ENCODE data around the gene ITGA4. TPM values are rescaled to one million over a fixed set of nuclear protein-coding genes. Genes with fewer than 3 reads are reported as not detected.

ITGA4 gene
- total and polyA plus RNA-seq, 2 donors (not counting 3 experiments of a cell fraction or from before 2014, with no cell fraction given), result 1.5 to 2.8 TPM

GRCh38 chr2:181570059-181570458 is 112.9 kb downstream of the ITGA4 start:
- Histone ChIP-seq H3K9me1 (replicated peaks; ENCODE audit: control insufficient read depth, extremely low read depth, insufficient read depth, low read length) (no peaks in the 10 kb centered on the region), H3K4me1 (ENCODE audit: control insufficient read depth, extremely low read depth, insufficient read depth, low read length) (no peaks in the 10 kb centered on the region), H3K9ac (replicated peaks; ENCODE audit: extremely low read depth, insufficient read depth, low read length) (no peak overlapping the region), H3K36me3 (ENCODE audit: control insufficient read depth in 2 of 2, extremely low read depth in 1 of 2, insufficient read depth in 2 of 2, low read length in 2 of 2) (no peaks in the 10 kb centered on the region), H3K27ac (ENCODE audit: insufficient read depth, low read depth, low read length) (no peak overlapping the region), H3K4me2 (ENCODE audit: insufficient read depth, low read length) (no peak overlapping the region), H3K27me3 (ENCODE audit: control insufficient read depth in 2 of 2, insufficient read depth in 2 of 2, low read length in 2 of 2) (peaks cover 0 to 5% of the 10 kb centered on the region in 2 experiments), H3K4me3 (replicated peaks in 1 of 3; ENCODE audit: insufficient read depth in 1 of 3, low read depth in 1 of 3, low read length in 3 of 3) (no peak overlapping the region), H2AFZ (ENCODE audit: low read depth, low read length) (no peak overlapping the region), H4K20me1 (replicated peaks; ENCODE audit: control insufficient read depth, extremely low read depth, insufficient read depth, low read length) (no peaks in the 10 kb centered on the region), H3K9me3 (replicated peaks; ENCODE audit: control insufficient read depth, insufficient read depth, low read length) (no peaks in the 10 kb centered on the region), H3K79me2 (ENCODE audit: control insufficient read depth, insufficient read depth, low read length) (no peaks in the 10 kb centered on the region)
- intact Hi-C loops (cut with micrococcal nuclease), result loop anchor here (5.0 kb wide), 1 partner anchor 332 kb away; no protein-coding TSS in a partner anchor
- no TSS peak for BruUV-seq (replicated peaks)
- dilution Hi-C loops (cut with MboI; ENCODE audit: extremely low pct_ligation_motif_present, low sequenced_read_pairs), result no loop called here
- no peak for TF ChIP-seq CTCF (IDR thresholded peaks at IDR 0.05; ENCODE audit: extremely low read depth in 1 of 2, insufficient read depth in 1 of 2, low read depth in 1 of 2, low read length in 2 of 2)
- ChIA-PET CTCF (interaction anchor here (1.5 to 3.8 kb wide), 2 partner anchors 145 to 508 kb away, joined by 5 to 29 read pairs; no protein-coding TSS in a partner anchor), POLR2A (no interaction called here)
- DNase-seq (ENCODE audit: low read depth, low spot score) (no peak), FAIRE-seq (no peak)

- intact Hi-C loops (cut with micrococcal nuclease), result loop anchor here (5.0 kb wide), 1 partner anchor 331 kb away; no protein-coding TSS in a partner anchor
- ChIA-PET CTCF (interaction anchor here (0.8 to 4.5 kb wide), 9 partner anchors 11 to 1447 kb away, joined by 3 to 107 read pairs (median 5); no protein-coding TSS in a partner anchor), POLR2A (no interaction called here)
- H3K27me3 ChIP-seq (ENCODE audit: control insufficient read depth in 2 of 2, insufficient read depth in 2 of 2, low read length in 2 of 2), result peaks cover 0 to 5% of the 10 kb centered on the region in 2 experiments
- DNase-seq (ENCODE audit: low read depth, low spot score) (peak; percentile 15), FAIRE-seq (no peak)
- H3K9ac ChIP-seq (replicated peaks; ENCODE audit: extremely low read depth, insufficient read depth, low read length), result no peak overlapping the region
- no peaks in the 10 kb centered on the region for H3K9me1 ChIP-seq (replicated peaks; ENCODE audit: control insufficient read depth, extremely low read depth, insufficient read depth, low read length)
- H3K4me2 ChIP-seq (ENCODE audit: insufficient read depth, low read length), result no peak overlapping the region
- no peaks in the 10 kb centered on the region for H4K20me1 ChIP-seq (replicated peaks; ENCODE audit: control insufficient read depth, extremely low read depth, insufficient read depth, low read length)
- H3K4me1 ChIP-seq (ENCODE audit: control insufficient read depth, extremely low read depth, insufficient read depth, low read length), result no peaks in the 10 kb centered on the region
- no peak overlapping the region for H2AFZ ChIP-seq (ENCODE audit: low read depth, low read length)
- no peak for TF ChIP-seq FOS (IDR thresholded peaks at IDR 0.05; ENCODE audit: borderline replicate concordance, insufficient read depth, low read length)
- TF ChIP-seq CTCF (IDR thresholded peaks at IDR 0.05; ENCODE audit: extremely low read depth in 1 of 2, insufficient read depth in 1 of 2, low read depth in 1 of 2, low read length in 2 of 2), result no peak
- TF ChIP-seq MYC (IDR thresholded peaks at IDR 0.05; ENCODE audit: low read depth, low read length), result no peak
- BruUV-seq (replicated peaks), result no TSS peak
- no peak overlapping the region for H3K4me3 ChIP-seq (replicated peaks in 1 of 3; ENCODE audit: insufficient read depth in 1 of 3, low read depth in 1 of 3, low read length in 3 of 3)
- H3K27ac ChIP-seq (ENCODE audit: insufficient read depth, low read depth, low read length), result no peak overlapping the region
- no peaks in the 10 kb centered on the region for H3K36me3 ChIP-seq (ENCODE audit: control insufficient read depth in 2 of 2, extremely low read depth in 1 of 2, insufficient read depth in 2 of 2, low read length in 2 of 2)
- H3K9me3 ChIP-seq (replicated peaks; ENCODE audit: control insufficient read depth, insufficient read depth, low read length), result no peaks in the 10 kb centered on the region
- H3K79me2 ChIP-seq (ENCODE audit: control insufficient read depth, insufficient read depth, low read length), result no peaks in the 10 kb centered on the region
- dilution Hi-C loops (cut with MboI; ENCODE audit: extremely low pct_ligation_motif_present, low sequenced_read_pairs), result no loop called here
Observed at GRCh38 chr2:181570833-181571661, 113.9 kb downstream of the ITGA4 start.

Data from endothelial cell of umbilical vein (primary cell).